Neutrophil (primary cell): ENCODE measurements around the gene TBCCD1.
"Not testable (repeated sequence)": the region's sequence is repeated elsewhere in the genome, so short reads cannot be mapped to it uniquely, and the experiment has no call there.

Experiments used
- H3K27ac ChIP-seq: fragments of 200-600 bp; sonication (generic); 2 replicates; pipeline ENCODE4 v1.5.1; 2016; ENCODE audit warnings: mild to moderate bottlenecking, moderate library complexity
- H3K27me3 ChIP-seq: fragments of 200-600 bp; sonication (generic); 2 replicates; pipeline ENCODE4 v1.6.0; 2016; ENCODE audit warnings: mild to moderate bottlenecking
- H3K36me3 ChIP-seq: fragments of 200-600 bp; sonication (generic); 2 replicates; pipeline ENCODE4 v1.5.1; 2017
- H3K4me1 ChIP-seq, 2 experiments: fragments of 200-600 bp in 1 of 2; sonication (generic) in 1 of 2; 1 replicate in 1 of 2; 2 replicates in 1 of 2; pipeline versions ENCODE4 v1.5.1 to v1.6.1; 2013 to 2016; ENCODE audit warnings: low read depth in 1 of 2, low read length in 1 of 2, mild to moderate bottlenecking in 1 of 2, moderate library complexity in 1 of 2; ENCODE audit not compliant: control insufficient read depth in 1 of 2, insufficient read depth in 1 of 2
- H3K4me3 ChIP-seq, 2 experiments: fragments of 200-600 bp in 1 of 2; sonication (generic) in 1 of 2; 1 replicate in 1 of 2; 2 replicates in 1 of 2; pipeline ENCODE4 v1.5.1; 2013 to 2016; ENCODE audit warnings: low read depth in 1 of 2, low read length in 1 of 2, mild to moderate bottlenecking in 1 of 2, moderate library complexity in 1 of 2
- H3K9me3 ChIP-seq: fragments of 200-600 bp; sonication (generic); 2 replicates; pipeline ENCODE4 v1.5.1; 2016
- TF ChIP-seq, protein P1 (sequence below): fragments of 200-600 bp; sonication (generic); IDR thresholded peaks from 2 replicates; pipeline ENCODE4 v1.5.1; 2016; ENCODE audit warnings: antibody characterized with exemption

TBCCD1 gene

GRCh38 chr3:186509423-186509822, 57.7 kb downstream of the TBCCD1 start:
- H3K36me3 ChIP-seq, result no peaks in the 10 kb centered on the region
- H3K9me3 ChIP-seq, result no peaks in the 10 kb centered on the region
- TF ChIP-seq, protein P1, sequence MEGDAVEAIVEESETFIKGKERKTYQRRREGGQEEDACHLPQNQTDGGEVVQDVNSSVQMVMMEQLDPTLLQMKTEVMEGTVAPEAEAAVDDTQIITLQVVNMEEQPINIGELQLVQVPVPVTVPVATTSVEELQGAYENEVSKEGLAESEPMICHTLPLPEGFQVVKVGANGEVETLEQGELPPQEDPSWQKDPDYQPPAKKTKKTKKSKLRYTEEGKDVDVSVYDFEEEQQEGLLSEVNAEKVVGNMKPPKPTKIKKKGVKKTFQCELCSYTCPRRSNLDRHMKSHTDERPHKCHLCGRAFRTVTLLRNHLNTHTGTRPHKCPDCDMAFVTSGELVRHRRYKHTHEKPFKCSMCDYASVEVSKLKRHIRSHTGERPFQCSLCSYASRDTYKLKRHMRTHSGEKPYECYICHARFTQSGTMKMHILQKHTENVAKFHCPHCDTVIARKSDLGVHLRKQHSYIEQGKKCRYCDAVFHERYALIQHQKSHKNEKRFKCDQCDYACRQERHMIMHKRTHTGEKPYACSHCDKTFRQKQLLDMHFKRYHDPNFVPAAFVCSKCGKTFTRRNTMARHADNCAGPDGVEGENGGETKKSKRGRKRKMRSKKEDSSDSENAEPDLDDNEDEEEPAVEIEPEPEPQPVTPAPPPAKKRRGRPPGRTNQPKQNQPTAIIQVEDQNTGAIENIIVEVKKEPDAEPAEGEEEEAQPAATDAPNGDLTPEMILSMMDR, result no peak
- no peak overlapping the region for H3K4me3 ChIP-seq
- no peak overlapping the region for H3K27ac ChIP-seq
- H3K4me1 ChIP-seq, result peaks cover 0 to 6% of the 10 kb centered on the region in 2 experiments
- H3K27me3 ChIP-seq, result no peaks in the 10 kb centered on the region

DNA sequence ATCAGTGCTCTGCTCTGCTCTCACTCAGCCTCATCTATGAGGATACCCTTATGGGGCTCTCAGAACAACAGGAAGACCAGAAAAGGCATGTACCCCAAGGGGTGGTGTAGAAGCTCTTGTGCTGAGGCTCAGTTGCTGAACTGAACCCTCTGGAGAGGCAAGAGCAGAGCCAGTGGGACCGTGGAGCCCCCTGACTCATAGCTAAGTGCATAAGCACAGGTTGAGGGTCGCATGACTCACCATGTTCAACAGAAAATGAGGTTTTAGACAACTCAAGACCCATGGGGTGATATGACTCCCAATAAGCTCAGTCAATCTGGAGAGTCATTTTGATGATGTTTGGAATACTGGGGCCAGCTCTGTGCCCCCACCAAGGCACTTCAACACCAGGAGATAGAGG, 60.3 kb downstream of the TBCCD1 start:
- H3K27ac ChIP-seq, result no peak overlapping the region
- no peaks in the 10 kb centered on the region for H3K4me1 ChIP-seq
- H3K4me3 ChIP-seq, result no peak overlapping the region
- H3K9me3 ChIP-seq, result no peaks in the 10 kb centered on the region
- TF ChIP-seq, protein P1, result no peak
- H3K36me3 ChIP-seq, result no peaks in the 10 kb centered on the region
- H3K27me3 ChIP-seq, result no peaks in the 10 kb centered on the region

- H3K4me3 ChIP-seq, result no peak overlapping the region
- H3K4me1 ChIP-seq, result no peaks in the 10 kb centered on the region
- no peaks in the 10 kb centered on the region for H3K36me3 ChIP-seq
- no peaks in the 10 kb centered on the region for H3K27me3 ChIP-seq
- no peaks in the 10 kb centered on the region for H3K9me3 ChIP-seq
- H3K27ac ChIP-seq, result no peak overlapping the region
- TF ChIP-seq, protein P1, result no peak
These were observed 60.9 kb downstream of the TBCCD1 start for GRCh38 chr3:186506191-186506739.

DNA sequence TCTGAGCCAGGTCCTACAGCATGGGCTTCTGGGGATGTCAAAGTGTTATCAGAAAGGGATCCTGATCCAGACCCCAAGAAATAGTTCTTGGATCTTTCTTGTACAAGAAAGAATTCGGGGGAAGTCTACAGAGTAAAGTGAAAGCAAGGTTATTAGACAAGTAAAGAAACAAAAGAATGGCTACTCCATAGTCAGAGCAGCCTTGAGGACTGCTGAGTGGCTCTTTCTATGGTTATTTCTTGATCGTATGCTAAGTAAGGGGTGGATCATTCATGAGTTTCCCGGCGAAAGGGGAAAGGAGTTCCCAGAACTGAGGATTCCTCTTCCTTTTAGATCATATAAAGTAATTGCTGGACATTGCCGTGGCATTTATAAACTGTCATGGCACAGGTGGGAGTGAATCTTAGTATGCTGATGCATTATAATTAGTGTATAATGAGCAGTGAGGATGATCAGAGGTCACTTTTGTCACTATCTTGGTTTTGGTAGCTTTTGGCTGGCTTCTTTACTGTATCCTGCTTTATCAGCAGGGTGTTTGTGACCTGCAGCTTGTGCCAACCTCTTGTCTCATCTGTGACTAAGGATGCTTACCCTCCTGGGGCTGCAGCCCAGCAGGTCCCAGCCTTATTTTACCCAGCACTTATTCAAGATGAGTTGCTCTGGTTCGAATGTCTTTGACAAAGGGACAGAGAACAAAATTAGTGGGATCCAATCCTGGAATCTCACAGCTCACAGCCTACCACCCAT, 64.0 kb downstream of the TBCCD1 start:
- TF ChIP-seq, protein P1, result no peak
- no peak overlapping the region for H3K4me3 ChIP-seq
- no peaks in the 10 kb centered on the region for H3K4me1 ChIP-seq
- H3K27me3 ChIP-seq, result no peaks in the 10 kb centered on the region
- no peaks in the 10 kb centered on the region for H3K9me3 ChIP-seq
- no peak overlapping the region for H3K27ac ChIP-seq
- H3K36me3 ChIP-seq, result no peaks in the 10 kb centered on the region

DNA sequence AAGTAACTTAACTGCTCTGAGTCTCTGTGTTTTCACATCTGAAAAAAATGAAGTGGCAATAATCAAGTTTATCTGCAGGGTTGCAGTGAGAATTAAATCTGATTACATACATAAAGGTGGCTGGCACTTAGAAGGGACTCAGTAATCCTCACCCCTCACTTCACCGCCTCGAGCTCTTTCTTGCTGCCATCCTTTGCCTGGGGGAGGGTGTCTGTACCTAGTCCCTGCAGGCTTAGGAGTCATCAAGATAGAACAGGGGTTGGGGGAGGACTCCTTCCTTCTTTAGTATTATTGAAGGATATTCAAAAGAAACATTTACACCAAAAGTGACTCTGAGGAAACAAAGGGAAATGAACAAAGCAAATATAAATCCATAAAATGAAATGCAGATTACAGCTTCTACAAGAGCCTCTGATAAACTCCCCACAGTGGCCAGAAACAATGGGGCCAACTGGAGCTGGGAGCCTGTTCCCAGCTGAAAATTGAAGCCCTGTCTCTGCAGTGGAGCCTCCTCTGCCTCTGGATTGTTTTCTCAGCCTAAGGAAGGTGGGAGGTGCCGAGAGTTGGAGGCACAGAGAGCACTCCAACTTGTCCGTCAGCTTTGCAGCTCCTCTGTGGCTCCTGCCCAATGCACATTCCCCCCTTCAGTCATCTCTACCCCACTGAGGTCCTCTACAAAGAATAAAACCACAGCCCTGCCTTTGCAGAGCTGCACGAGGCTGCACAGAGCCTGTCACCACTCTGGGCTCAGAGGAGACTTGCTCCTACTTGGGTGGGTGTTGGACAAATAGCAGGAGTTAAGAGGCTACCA, 64.8 kb downstream of the TBCCD1 start:
- Histone ChIP-seq H3K36me3 (no peaks in the 10 kb centered on the region), H3K27ac (no peak overlapping the region), H3K27me3 (no peaks in the 10 kb centered on the region), H3K4me1 (no peaks in the 10 kb centered on the region), H3K9me3 (no peaks in the 10 kb centered on the region), H3K4me3 (no peak overlapping the region)
- TF ChIP-seq, protein P1, result no peak

DNA sequence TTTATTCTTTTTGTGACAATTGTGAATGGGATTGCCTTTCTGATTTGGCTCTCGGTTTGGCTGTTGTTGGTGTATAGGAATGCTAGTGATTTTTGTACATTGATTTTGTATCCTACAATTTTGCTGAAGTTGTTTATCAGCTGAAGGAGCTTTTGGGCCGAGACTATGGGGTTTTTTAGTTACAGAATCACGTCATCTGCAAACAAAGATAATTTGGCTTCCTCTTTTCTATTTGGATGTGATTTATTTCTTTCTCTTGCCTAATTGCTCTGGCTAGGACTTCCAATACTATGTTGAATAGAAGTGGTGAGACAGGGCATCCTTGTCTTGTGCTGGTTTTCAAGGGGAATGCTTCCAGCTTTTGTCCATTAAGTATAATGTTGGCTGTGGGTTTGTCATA, 67.2 kb downstream of the TBCCD1 start:
- not testable (repeated sequence) for H3K27ac ChIP-seq, H3K27me3 ChIP-seq, H3K36me3 ChIP-seq, H3K4me3 ChIP-seq, H3K4me1 ChIP-seq, H3K9me3 ChIP-seq

DNA sequence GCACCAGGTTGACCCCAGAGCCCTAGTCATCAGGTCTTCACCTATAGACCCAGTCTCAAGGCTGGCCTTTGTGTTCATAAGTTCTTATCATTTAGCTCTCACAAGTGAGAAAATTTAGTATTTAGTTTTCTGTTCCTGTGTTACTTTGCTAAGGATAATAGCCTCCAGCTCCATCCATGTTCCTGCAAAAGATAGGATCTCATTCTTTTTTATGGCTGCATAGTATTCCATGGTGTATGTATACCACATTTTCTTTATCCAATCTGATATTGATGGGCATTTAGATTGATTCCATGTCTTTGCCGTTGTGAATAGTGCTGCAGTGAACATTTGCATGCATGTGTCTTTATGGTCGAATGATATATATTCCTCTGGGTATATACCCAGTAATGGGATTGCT, 69.1 kb downstream of the TBCCD1 start:
- H3K36me3 ChIP-seq, H3K4me3 ChIP-seq, H3K27me3 ChIP-seq, H3K4me1 ChIP-seq, H3K9me3 ChIP-seq, H3K27ac ChIP-seq: not testable (repeated sequence)
